ENCODE results near the gene MIER1. TPM values are rescaled to one million over a fixed set of nuclear protein-coding genes. Genes with fewer than 3 reads are reported as not detected.

The MIER1 gene
- total and polyA plus RNA-seq, 9 of the 15 experiments (the other 6 are each of a cell fraction or from before 2014, with no cell fraction given): 13.9 to 34.8 (median 21.5) TPM

DNA sequence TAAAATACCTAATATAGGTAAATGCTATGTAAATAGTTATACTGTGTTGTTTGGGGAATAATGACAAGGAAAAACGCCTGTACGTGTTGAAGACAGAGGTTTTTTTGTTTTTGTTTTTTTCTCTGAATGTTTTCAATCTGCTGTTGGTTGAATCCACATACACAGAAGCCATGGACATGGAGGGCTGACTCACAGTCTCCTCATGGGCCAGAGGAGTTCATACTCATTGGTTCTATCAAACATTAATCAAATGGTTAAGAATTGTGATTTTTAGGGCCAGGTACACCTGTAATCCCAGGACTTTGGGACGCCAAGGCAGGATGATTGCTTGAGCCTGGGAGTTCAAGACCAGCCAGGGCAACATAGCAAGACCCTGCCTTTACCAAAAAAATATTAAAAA lies 20.5 kb downstream of the MIER1 start:
- Histone ChIP-seq H3K9me1 (ENCODE audit: control insufficient read depth, insufficient read depth, low read length) (no peaks in the 10 kb centered on the region), H3K4me1 (replicated peaks in 1 of 2; ENCODE audit: control insufficient read depth in 2 of 2, insufficient read depth in 2 of 2, low read length in 2 of 2) (0 out of 5 replicates have a peak, but pooled peaks cover 0 to 4% of the 10 kb centered on the region in 2 experiments), H3K4me3 (no peak overlapping the region), H3K27ac (ENCODE audit: extremely low read depth, low read depth, low read length) (no peak overlapping the region), H2AFZ (ENCODE audit: low read depth, low read length) (no peak overlapping the region), H3K27me3 (ENCODE audit: control insufficient read depth in 2 of 2, insufficient read depth in 2 of 2, low read length in 2 of 2) (no peaks in the 10 kb centered on the region), H3K9me3 (replicated peaks; ENCODE audit: control insufficient read depth, insufficient read depth, low read depth, low read length) (no peaks in the 10 kb centered on the region), H3K36me3 (ENCODE audit: control insufficient read depth, insufficient read depth, low read length) (peaks cover 86% of the 10 kb centered on the region; the same call in 2 of the 3 replicates), H3K79me2 (ENCODE audit: control insufficient read depth, insufficient read depth, low read length) (peaks cover 53% of the 10 kb centered on the region), H3K4me2 (ENCODE audit: insufficient read depth, low read length) (no peak overlapping the region), H4K20me1 (replicated peaks; ENCODE audit: control insufficient read depth, insufficient read depth, low read length) (no peaks in the 10 kb centered on the region), H3K9ac (ENCODE audit: insufficient read depth in 1 of 2, low read depth in 2 of 2, low read length in 2 of 2) (no peak overlapping the region)
- no peak for TF ChIP-seq FOXJ3 (CRISPR knock-in tag; IDR thresholded peaks at IDR 0.05)
- TF ChIP-seq, protein P1, sequence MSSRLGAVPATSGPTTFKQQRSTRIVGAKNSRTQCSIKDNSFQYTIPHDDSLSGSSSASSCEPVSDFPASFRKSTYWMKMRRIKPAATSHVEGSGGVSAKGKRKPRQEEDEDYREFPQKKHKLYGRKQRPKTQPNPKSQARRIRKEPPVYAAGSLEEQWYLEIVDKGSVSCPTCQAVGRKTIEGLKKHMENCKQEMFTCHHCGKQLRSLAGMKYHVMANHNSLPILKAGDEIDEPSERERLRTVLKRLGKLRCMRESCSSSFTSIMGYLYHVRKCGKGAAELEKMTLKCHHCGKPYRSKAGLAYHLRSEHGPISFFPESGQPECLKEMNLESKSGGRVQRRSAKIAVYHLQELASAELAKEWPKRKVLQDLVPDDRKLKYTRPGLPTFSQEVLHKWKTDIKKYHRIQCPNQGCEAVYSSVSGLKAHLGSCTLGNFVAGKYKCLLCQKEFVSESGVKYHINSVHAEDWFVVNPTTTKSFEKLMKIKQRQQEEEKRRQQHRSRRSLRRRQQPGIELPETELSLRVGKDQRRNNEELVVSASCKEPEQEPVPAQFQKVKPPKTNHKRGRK (tag; IDR thresholded peaks at IDR 0.05): no peak
- TF ChIP-seq NCOA2 (IDR thresholded peaks at IDR 0.05; ENCODE audit: partially characterized antibody in 2 of 2): no peak
- TF ChIP-seq, protein P2, sequence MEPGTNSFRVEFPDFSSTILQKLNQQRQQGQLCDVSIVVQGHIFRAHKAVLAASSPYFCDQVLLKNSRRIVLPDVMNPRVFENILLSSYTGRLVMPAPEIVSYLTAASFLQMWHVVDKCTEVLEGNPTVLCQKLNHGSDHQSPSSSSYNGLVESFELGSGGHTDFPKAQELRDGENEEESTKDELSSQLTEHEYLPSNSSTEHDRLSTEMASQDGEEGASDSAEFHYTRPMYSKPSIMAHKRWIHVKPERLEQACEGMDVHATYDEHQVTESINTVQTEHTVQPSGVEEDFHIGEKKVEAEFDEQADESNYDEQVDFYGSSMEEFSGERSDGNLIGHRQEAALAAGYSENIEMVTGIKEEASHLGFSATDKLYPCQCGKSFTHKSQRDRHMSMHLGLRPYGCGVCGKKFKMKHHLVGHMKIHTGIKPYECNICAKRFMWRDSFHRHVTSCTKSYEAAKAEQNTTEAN (CRISPR knock-in tag; IDR thresholded peaks at IDR 0.05): no peak
- TF ChIP-seq, protein P3, sequence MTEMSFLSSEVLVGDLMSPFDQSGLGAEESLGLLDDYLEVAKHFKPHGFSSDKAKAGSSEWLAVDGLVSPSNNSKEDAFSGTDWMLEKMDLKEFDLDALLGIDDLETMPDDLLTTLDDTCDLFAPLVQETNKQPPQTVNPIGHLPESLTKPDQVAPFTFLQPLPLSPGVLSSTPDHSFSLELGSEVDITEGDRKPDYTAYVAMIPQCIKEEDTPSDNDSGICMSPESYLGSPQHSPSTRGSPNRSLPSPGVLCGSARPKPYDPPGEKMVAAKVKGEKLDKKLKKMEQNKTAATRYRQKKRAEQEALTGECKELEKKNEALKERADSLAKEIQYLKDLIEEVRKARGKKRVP (CRISPR knock-in tag; IDR thresholded peaks at IDR 0.05): no peak
- TF ChIP-seq POLR2AphosphoS2 (IDR thresholded peaks at IDR 0.05; ENCODE audit: low read length): no peak
- no peak for TF ChIP-seq POU5F1 (IDR thresholded peaks at IDR 0.05; ENCODE audit: borderline replicate concordance, low read depth, low read length, partially characterized antibody)
- TF ChIP-seq JUND (IDR thresholded peaks at IDR 0.05; ENCODE audit: borderline replicate concordance, low read depth, low read length): no peak
- TF ChIP-seq JUND (tag; IDR thresholded peaks at IDR 0.05; ENCODE audit: borderline replicate concordance, low read depth, low read length): no peak
- no TSS peak for BruUV-seq (replicated peaks)
- intact Hi-C loops (cut with micrococcal nuclease) (no loop called here), in situ Hi-C loops (cut with MboI) (no loop called here)
- CTCF ChIA-PET (ENCODE audit: low intra/inter-chr PET ratio): no interaction called here
- no peak for FAIRE-seq
- ATAC-seq: no peak
- DNase-seq (ENCODE audit: extremely low read depth in 1 of 4, low spot score in 3 of 4): no peak
- 96% methylated on average over 3 of the region's 3 CpGs for WGBS (ENCODE audit: insufficient coverage, low coverage, missing lambda C conversion rate)
- POLR2A ChIA-PET: interaction anchor here (2.2 kb wide), 1 partner anchor 15 kb away, joined by 11 read pairs; no protein-coding TSS in a partner anchor

All from K562 (cell line).